PFSK-1 (cell line): ENCODE results near the gene SH2D1B.

Source experiments
- FOXP2 ChIP-seq: optimal IDR thresholded peaks from 2 replicates; pipeline ENCODE3; 2011; ENCODE audit warnings: borderline replicate concordance, control low read depth, inconsistent platforms; ENCODE audit not compliant: insufficient read depth; ENCODE audit errors: extremely low read length, extremely low read depth
- POLR2AphosphoS5 ChIP-seq: IDR thresholded peaks from 2 replicates; pipeline ENCODE4 v1.6.1; 2012; ENCODE audit warnings: low read depth, mild to moderate bottlenecking, control low read depth, low read length, moderate library complexity
- SIN3A ChIP-seq: IDR thresholded peaks from 2 replicates; pipeline ENCODE4 v1.6.1; 2012; ENCODE audit warnings: mild to moderate bottlenecking, low read length, moderate library complexity, borderline replicate concordance; ENCODE audit not compliant: insufficient read depth
- TAF1 ChIP-seq: IDR thresholded peaks from 2 replicates; pipeline ENCODE4 v1.6.1; 2012; ENCODE audit warnings: low read length, control low read depth, borderline replicate concordance; ENCODE audit not compliant: insufficient read depth
- TF ChIP-seq, protein P1 (sequence below), 2 experiments: IDR thresholded peaks; 2 replicates each; pipeline versions ENCODE4 v1.6.1 to v1.8.0; 2011 to 2012; ENCODE audit warnings: low read depth in 2 of 2, low read length in 2 of 2, control low read depth in 1 of 2, inconsistent platforms in 1 of 2, mild to moderate bottlenecking in 1 of 2, moderate library complexity in 1 of 2; ENCODE audit not compliant: insufficient read depth in 1 of 2

The SH2D1B gene

DNA sequence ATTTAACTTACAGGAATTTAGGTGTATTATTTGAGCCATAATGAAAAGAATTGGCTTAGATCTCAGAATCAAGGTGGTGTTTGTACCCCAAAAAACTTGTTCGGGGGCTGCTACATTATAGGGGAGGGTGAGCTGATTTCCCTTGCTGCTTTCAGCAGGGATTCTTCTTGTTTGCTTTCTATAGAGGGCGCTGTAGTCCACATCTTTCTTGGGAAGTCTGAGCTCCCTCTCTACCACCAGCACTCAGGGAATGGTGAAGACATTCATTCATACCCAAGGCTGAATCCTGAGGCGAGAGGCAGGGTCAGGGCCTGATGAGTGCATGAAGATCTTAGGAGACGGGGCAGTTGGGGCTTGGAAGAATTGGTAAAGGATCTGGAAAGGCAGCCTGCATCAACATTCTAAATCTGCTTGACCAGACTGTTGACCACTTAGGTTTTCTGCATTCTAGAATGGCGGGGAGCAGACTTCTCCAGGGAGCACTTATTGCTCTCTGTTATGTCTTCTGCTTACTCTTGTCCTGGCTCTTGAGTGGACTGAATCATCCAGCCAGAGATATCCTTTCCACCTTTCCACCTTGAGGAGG is 54.2 kb downstream of the SH2D1B start:
- TF ChIP-seq, protein P1, sequence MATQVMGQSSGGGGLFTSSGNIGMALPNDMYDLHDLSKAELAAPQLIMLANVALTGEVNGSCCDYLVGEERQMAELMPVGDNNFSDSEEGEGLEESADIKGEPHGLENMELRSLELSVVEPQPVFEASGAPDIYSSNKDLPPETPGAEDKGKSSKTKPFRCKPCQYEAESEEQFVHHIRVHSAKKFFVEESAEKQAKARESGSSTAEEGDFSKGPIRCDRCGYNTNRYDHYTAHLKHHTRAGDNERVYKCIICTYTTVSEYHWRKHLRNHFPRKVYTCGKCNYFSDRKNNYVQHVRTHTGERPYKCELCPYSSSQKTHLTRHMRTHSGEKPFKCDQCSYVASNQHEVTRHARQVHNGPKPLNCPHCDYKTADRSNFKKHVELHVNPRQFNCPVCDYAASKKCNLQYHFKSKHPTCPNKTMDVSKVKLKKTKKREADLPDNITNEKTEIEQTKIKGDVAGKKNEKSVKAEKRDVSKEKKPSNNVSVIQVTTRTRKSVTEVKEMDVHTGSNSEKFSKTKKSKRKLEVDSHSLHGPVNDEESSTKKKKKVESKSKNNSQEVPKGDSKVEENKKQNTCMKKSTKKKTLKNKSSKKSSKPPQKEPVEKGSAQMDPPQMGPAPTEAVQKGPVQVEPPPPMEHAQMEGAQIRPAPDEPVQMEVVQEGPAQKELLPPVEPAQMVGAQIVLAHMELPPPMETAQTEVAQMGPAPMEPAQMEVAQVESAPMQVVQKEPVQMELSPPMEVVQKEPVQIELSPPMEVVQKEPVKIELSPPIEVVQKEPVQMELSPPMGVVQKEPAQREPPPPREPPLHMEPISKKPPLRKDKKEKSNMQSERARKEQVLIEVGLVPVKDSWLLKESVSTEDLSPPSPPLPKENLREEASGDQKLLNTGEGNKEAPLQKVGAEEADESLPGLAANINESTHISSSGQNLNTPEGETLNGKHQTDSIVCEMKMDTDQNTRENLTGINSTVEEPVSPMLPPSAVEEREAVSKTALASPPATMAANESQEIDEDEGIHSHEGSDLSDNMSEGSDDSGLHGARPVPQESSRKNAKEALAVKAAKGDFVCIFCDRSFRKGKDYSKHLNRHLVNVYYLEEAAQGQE (IDR thresholded peaks at IDR 0.05; ENCODE audit: insufficient read depth in 1 of 2, low read depth in 2 of 2, low read length in 2 of 2), result no peak
- no peak for TF ChIP-seq FOXP2
- TF ChIP-seq POLR2AphosphoS5, result no peak
- TF ChIP-seq TAF1, result no peak
- no peak for TF ChIP-seq SIN3A

DNA sequence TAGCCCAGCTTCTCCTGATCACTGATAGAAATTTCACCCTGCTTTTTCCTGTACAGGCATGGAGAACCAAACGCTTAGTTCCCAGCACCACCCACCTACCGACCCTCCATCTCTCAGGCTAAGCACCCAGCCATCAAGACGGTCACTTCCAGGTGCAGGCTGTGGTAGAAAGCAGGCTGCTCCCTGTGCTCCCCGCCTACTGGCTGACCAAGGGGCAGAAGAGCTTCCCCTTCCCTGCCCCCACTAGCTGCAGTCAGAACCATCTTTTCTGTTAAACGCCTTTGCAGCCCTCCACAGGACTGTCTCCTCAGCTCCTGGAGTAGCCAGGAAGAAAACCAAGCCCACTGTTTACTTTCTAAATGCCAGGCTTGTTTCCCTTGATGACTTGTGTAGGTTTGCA is 58.2 kb downstream of the SH2D1B start:
- TF ChIP-seq, protein P1 (IDR thresholded peaks at IDR 0.05; ENCODE audit: insufficient read depth in 1 of 2, low read depth in 2 of 2, low read length in 2 of 2), result no peak
- TF ChIP-seq POLR2AphosphoS5 (no peak), TAF1 (no peak), SIN3A (no peak), FOXP2 (no peak)

DNA sequence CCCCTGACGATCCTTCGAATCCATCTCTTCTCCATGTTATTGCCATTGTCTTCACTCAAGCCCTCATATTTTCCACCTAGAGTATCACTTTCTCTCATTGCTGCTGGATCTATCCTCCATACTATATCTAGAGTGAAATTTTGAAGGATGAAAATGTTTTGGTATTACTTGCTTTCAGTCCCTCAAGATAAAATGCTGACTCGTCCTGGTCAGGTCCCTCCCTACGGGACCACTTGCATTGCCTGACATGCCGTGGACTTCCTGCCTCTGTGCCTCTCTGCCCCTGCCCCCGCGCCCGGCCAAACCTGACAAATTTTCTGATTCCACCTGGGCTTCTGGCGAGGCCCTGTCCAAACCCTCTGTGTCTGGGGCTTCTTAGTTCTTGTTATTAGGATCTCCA is 58.9 kb downstream of the SH2D1B start:
- no peak for TF ChIP-seq POLR2AphosphoS5
- TF ChIP-seq SIN3A, result no peak
- TF ChIP-seq TAF1, result no peak
- no peak for TF ChIP-seq FOXP2
- TF ChIP-seq, protein P1 (IDR thresholded peaks at IDR 0.05; ENCODE audit: insufficient read depth in 1 of 2, low read depth in 2 of 2, low read length in 2 of 2), result no peak

DNA sequence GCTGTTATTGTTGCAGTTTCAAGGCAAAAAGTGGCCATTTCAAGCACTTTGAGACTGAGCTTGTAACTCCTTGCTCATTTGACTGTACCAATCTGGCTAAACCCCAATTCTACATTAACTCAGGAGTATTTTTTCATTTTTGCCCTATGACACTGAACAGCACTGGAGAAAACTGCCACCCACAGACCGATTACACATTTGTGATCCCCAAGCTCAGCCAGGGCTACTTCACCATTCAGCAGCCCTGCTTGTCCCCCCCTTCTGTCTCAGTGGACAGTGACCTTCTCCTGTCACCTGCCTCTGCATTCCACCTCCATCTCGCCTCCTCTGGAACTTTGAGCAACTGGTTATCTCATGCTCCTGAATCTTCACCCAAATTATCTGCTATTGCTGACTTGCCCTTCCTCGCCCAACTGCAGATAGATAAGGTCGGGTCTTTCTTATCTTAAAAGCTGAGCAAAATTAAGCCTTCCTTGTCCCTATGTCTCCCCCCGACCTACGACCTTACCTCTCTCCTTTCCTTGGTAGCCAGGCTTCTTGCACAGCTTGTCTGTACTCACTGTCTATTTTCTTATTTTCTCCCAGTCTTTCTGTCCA is 60.6 kb downstream of the SH2D1B start:
- TF ChIP-seq SIN3A (no peak), TAF1 (no peak), FOXP2 (no peak), POLR2AphosphoS5 (no peak)
- TF ChIP-seq, protein P1 (IDR thresholded peaks at IDR 0.05; ENCODE audit: insufficient read depth in 1 of 2, low read depth in 2 of 2, low read length in 2 of 2), result no peak
